ENCODE measurements around the gene SLC9A4. TPM values are rescaled to one million over a fixed set of nuclear protein-coding genes. Genes with fewer than 3 reads are reported as not detected.

Gene SLC9A4
- polyA plus RNA-seq, 1 donor from 2014 or later = 0.15 TPM

DNA sequence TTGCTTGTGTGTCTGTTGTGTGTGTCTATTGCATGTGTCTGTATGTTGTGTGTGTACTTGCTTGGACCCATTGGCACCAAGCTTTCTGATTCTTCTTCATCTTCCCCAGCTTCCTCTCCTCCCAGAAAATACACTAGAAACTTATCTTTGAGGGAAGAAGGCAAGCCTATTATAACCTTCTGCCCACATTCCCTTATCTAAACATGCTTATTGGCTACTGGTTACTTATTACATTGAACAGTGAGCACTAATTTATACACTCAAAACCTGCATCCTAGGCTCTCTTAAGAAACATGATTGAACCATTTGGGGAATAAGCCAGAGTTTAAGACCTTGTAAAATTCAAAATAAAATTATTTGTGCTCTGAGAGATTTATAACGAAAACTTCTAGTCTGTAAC is 26.5 kb downstream of the SLC9A4 start:
- Histone ChIP-seq H3K27ac (ENCODE audit: low read length) (no peak overlapping the region), H3K4me2 (ENCODE audit: low read length) (no peak overlapping the region), H3K9me2 (ENCODE audit: insufficient read depth, low read length) (no peaks in the 10 kb centered on the region), H3K4me3 (ENCODE audit: low read length) (no peak overlapping the region), H3F3A (ENCODE audit: insufficient read depth, low read length, poor library complexity, severe bottlenecking) (no peaks in the 10 kb centered on the region), H4K20me1 (ENCODE audit: insufficient read depth) (no peaks in the 10 kb centered on the region), H2AFZ (ENCODE audit: low read depth, low read length) (no peak overlapping the region), H3K79me2 (replicated peaks; ENCODE audit: insufficient read depth, low read length) (no peaks in the 10 kb centered on the region), H3K9ac (ENCODE audit: low read length) (no peak overlapping the region), H3K9me3 (ENCODE audit: low read length) (no peaks in the 10 kb centered on the region), H3K36me3 (ENCODE audit: insufficient read depth, low read length) (no peaks in the 10 kb centered on the region), H3K27me3 (ENCODE audit: insufficient read depth, low read depth, low read length) (no peaks in the 10 kb centered on the region)
- TF ChIP-seq EP300 (conservative IDR thresholded peaks at IDR 0.05; ENCODE audit: poor library complexity, severe bottlenecking) (no peak), POLR2AphosphoS5 (IDR thresholded peaks at IDR 0.05) (no peak), EZH2 (IDR thresholded peaks at IDR 0.05; ENCODE audit: borderline replicate concordance, insufficient read depth, low read length, poor library complexity, severe bottlenecking) (no peak)

DNA sequence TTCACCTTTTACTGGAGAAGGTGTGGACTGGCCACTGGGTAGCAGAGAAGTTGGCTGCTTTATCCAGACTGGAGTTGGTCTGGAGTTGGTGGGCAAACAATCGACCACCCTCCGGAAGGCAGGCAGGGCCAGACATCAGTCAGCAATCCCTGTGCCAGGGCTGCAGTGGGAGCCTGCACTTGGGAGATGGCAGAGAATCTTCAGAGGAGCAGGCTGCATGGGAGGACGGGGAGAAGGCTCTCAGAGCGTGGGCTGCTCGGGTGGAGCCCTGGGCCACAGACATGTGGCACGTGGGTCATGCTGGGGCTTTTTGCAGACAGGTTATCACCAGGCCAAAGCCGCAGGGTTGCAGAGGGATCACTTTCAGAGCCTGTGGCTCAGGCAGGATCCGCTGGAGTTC is 29.6 kb downstream of the SLC9A4 start:
- H3K27me3 ChIP-seq (ENCODE audit: insufficient read depth, low read depth, low read length) = no peaks in the 10 kb centered on the region
- H3F3A ChIP-seq (ENCODE audit: insufficient read depth, low read length, poor library complexity, severe bottlenecking) = no peaks in the 10 kb centered on the region
- no peaks in the 10 kb centered on the region for H3K9me2 ChIP-seq (ENCODE audit: insufficient read depth, low read length)
- H4K20me1 ChIP-seq (ENCODE audit: insufficient read depth) = no peaks in the 10 kb centered on the region
- TF ChIP-seq, protein P1, sequence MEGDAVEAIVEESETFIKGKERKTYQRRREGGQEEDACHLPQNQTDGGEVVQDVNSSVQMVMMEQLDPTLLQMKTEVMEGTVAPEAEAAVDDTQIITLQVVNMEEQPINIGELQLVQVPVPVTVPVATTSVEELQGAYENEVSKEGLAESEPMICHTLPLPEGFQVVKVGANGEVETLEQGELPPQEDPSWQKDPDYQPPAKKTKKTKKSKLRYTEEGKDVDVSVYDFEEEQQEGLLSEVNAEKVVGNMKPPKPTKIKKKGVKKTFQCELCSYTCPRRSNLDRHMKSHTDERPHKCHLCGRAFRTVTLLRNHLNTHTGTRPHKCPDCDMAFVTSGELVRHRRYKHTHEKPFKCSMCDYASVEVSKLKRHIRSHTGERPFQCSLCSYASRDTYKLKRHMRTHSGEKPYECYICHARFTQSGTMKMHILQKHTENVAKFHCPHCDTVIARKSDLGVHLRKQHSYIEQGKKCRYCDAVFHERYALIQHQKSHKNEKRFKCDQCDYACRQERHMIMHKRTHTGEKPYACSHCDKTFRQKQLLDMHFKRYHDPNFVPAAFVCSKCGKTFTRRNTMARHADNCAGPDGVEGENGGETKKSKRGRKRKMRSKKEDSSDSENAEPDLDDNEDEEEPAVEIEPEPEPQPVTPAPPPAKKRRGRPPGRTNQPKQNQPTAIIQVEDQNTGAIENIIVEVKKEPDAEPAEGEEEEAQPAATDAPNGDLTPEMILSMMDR (IDR thresholded peaks at IDR 0.05; ENCODE audit: poor library complexity, severe bottlenecking) = no peak
- no peak for TF ChIP-seq POLR2AphosphoS5 (IDR thresholded peaks at IDR 0.05)
- TF ChIP-seq EP300 (conservative IDR thresholded peaks at IDR 0.05; ENCODE audit: poor library complexity, severe bottlenecking) = no peak
- TF ChIP-seq EZH2 (IDR thresholded peaks at IDR 0.05; ENCODE audit: borderline replicate concordance, insufficient read depth, low read length, poor library complexity, severe bottlenecking) = no peak
- TF ChIP-seq, protein P2, sequence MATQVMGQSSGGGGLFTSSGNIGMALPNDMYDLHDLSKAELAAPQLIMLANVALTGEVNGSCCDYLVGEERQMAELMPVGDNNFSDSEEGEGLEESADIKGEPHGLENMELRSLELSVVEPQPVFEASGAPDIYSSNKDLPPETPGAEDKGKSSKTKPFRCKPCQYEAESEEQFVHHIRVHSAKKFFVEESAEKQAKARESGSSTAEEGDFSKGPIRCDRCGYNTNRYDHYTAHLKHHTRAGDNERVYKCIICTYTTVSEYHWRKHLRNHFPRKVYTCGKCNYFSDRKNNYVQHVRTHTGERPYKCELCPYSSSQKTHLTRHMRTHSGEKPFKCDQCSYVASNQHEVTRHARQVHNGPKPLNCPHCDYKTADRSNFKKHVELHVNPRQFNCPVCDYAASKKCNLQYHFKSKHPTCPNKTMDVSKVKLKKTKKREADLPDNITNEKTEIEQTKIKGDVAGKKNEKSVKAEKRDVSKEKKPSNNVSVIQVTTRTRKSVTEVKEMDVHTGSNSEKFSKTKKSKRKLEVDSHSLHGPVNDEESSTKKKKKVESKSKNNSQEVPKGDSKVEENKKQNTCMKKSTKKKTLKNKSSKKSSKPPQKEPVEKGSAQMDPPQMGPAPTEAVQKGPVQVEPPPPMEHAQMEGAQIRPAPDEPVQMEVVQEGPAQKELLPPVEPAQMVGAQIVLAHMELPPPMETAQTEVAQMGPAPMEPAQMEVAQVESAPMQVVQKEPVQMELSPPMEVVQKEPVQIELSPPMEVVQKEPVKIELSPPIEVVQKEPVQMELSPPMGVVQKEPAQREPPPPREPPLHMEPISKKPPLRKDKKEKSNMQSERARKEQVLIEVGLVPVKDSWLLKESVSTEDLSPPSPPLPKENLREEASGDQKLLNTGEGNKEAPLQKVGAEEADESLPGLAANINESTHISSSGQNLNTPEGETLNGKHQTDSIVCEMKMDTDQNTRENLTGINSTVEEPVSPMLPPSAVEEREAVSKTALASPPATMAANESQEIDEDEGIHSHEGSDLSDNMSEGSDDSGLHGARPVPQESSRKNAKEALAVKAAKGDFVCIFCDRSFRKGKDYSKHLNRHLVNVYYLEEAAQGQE (IDR thresholded peaks at IDR 0.05; ENCODE audit: borderline replicate concordance) = no peak
- TF ChIP-seq RAD21 (conservative IDR thresholded peaks at IDR 0.05) = no peak
- no peak for TF ChIP-seq MXI1 (conservative IDR thresholded peaks at IDR 0.05; ENCODE audit: poor library complexity, severe bottlenecking)
- no peaks in the 10 kb centered on the region for H3K9me3 ChIP-seq (ENCODE audit: low read length)
- H3K4me3 ChIP-seq (ENCODE audit: low read length) = no peak overlapping the region
- no peaks in the 10 kb centered on the region for H3K79me2 ChIP-seq (replicated peaks; ENCODE audit: insufficient read depth, low read length)
- H3K4me2 ChIP-seq (ENCODE audit: low read length) = no peak overlapping the region
- H3K36me3 ChIP-seq (ENCODE audit: insufficient read depth, low read length) = no peaks in the 10 kb centered on the region
- H3K9ac ChIP-seq (ENCODE audit: low read length) = no peak overlapping the region
- no peak overlapping the region for H2AFZ ChIP-seq (ENCODE audit: low read depth, low read length)
- no peak overlapping the region for H3K27ac ChIP-seq (ENCODE audit: low read length)

DNA sequence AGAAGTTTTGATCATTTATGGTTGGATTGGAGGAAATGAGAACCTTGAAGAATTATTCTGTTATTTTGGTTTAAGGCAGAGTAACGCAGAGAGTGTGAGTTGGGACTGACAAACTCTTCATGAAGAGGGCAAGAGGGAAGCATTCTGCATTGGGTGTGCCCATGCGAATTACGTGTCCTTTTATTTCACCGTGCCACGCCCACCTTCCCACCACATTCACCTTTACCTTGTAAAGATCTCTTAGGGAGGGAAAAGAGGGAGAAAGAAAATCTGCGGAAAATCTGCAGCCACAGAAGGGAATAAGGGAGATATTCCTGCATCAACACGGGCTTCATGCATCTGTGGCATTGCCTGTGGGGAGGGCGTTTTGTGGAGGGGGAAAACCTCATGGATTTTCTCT is 31.8 kb downstream of the SLC9A4 start:
- TF ChIP-seq EZH2 (IDR thresholded peaks at IDR 0.05; ENCODE audit: borderline replicate concordance, insufficient read depth, low read length, poor library complexity, severe bottlenecking) (no peak), RAD21 (conservative IDR thresholded peaks at IDR 0.05) (no peak), TAF1 (IDR thresholded peaks at IDR 0.05; ENCODE audit: low read depth) (no peak), SMC3 (conservative IDR thresholded peaks at IDR 0.05; ENCODE audit: poor library complexity) (no peak), POLR2AphosphoS5 (IDR thresholded peaks at IDR 0.05) (no peak), MXI1 (conservative IDR thresholded peaks at IDR 0.05; ENCODE audit: poor library complexity, severe bottlenecking) (no peak), EP300 (conservative IDR thresholded peaks at IDR 0.05; ENCODE audit: poor library complexity, severe bottlenecking) (no peak)
- TF ChIP-seq, protein P2 (IDR thresholded peaks at IDR 0.05; ENCODE audit: borderline replicate concordance) = no peak
- TF ChIP-seq, protein P1 (IDR thresholded peaks at IDR 0.05; ENCODE audit: poor library complexity, severe bottlenecking) = no peak
- Histone ChIP-seq H3K9me2 (ENCODE audit: insufficient read depth, low read length) (no peaks in the 10 kb centered on the region), H3K79me2 (replicated peaks; ENCODE audit: insufficient read depth, low read length) (no peaks in the 10 kb centered on the region), H4K20me1 (ENCODE audit: insufficient read depth) (no peaks in the 10 kb centered on the region), H3K4me3 (ENCODE audit: low read length) (no peak overlapping the region), H3K9me3 (ENCODE audit: low read length) (no peaks in the 10 kb centered on the region), H2AFZ (ENCODE audit: low read depth, low read length) (no peak overlapping the region), H3K9ac (ENCODE audit: low read length) (no peak overlapping the region), H3K27ac (ENCODE audit: low read length) (no peak overlapping the region), H3F3A (ENCODE audit: insufficient read depth, low read length, poor library complexity, severe bottlenecking) (no peaks in the 10 kb centered on the region), H3K27me3 (ENCODE audit: insufficient read depth, low read depth, low read length) (no peaks in the 10 kb centered on the region), H3K36me3 (ENCODE audit: insufficient read depth, low read length) (no peaks in the 10 kb centered on the region), H3K4me2 (ENCODE audit: low read length) (no peak overlapping the region)
